Stimulated activated CD4-positive, alpha-beta T cell treated with anti-CD3 and anti-CD28 coated beads, Interleukin-1b, Interleukin-23, amount 100 ng/mL, for 1 hour (primary cell): Measurements from ENCODE around the gene C4orf54.

Experiments used
- DNase-seq, 2 donors: peaks; one replicate each; pipeline ENCODE4 v3.0.0-alpha.2; 2020; ENCODE audit warnings: low read depth in 2 of 2

Gene C4orf54

GRCh38 chr4:99657798-99658197, at the start of gene C4orf54:
C4orf54 (minus strand) TSS chr4:99657828; CDS start chr4:99654648, 3,180 bp downstream.
- no peak for DNase-seq

GRCh38 chr4:99705891-99706290, 48.3 kb upstream of the C4orf54 start:
- no peak for DNase-seq

DNA sequence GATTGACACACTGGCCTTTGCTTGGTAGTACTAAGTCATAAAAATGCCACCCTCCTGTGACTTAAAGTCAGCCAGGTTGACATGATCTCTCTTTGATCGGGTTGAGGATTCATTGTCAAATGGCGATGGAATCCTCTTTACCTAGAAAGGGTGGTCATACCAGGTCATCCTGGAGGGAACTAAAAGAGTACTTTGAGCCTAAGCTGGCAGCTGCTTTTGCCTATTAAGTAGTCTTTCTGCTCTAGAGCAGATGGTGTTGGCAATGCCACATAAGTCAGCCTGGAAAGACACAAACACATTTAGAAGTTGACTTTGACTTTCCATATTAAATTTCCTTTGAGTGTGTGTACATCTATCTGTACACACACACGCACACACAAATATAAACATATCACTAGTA, 39.2 kb upstream of the C4orf54 start:
- no peak for DNase-seq

DNA sequence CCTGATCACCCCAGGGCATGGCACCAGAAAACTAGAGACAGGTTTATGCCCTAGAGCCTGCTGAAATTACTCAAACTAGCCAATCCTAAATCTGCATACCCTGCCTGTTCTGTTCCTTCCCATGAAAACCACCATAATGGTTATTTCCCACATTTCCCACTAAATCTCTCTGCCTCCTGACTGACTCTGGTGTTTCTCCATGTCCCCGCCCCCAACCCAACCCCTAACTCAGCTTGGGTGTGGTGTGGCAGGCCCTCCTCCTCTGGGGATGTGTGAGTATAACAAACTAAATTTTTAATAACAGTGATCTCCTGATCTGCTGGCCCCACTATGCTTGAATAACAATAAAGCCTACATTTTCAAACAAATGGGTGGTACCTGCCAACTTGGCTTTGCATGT, 35.5 kb upstream of the C4orf54 start:
- no peak for DNase-seq

- DNase-seq = no peak
Observed at GRCh38 chr4:99690990-99691389, 33.4 kb upstream of the C4orf54 start.

- no peak for DNase-seq
Observed at GRCh38 chr4:99690472-99690871, 32.8 kb upstream of the C4orf54 start.

DNA sequence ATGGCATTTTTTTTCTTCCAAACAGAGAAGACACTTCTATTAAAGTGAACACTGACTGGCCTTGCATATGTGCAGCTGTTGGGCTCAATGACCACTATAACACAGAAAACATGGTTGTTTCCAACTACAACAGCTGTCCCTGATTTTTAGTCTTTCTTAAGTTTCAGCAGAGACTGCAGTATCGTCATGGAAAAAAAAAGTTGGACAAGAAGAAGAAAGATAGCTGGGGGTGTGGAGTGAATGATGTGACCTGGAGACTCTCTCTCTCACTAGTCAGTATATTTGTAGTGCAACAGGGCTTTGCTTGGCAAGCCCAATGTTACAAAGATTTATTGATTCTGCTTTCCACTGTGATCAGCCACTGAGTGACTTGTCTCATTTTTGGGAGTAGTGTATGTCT, 29.5 kb upstream of the C4orf54 start:
- DNase-seq = no peak

- DNase-seq = no peak
Observed at GRCh38 chr4:99685234-99685633, 27.6 kb upstream of the C4orf54 start.

- no peak for DNase-seq
Observed at GRCh38 chr4:99683895-99684294, 26.3 kb upstream of the C4orf54 start.

DNA sequence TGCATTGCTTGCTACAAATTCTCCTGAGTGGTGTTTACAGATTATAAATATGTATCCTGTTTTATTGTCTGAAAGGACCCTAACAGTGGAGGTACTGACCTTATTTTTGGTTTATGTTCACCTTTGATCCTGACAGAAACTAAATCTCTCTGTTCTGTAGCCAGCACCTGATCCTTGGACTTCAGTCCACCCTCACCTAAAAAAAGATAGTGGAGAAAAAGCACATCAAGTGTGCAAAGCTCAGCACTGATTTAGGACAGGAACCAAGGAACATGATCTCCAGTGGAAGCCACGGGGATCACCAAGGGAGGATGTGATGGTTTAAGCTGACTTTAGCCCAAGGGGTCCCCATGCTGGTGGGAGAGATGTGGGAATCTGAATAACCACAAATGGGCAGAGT, 22.3 kb upstream of the C4orf54 start:
- DNase-seq = no peak

GRCh38 chr4:99679204-99679603, 21.6 kb upstream of the C4orf54 start:
- DNase-seq = no peak

DNA sequence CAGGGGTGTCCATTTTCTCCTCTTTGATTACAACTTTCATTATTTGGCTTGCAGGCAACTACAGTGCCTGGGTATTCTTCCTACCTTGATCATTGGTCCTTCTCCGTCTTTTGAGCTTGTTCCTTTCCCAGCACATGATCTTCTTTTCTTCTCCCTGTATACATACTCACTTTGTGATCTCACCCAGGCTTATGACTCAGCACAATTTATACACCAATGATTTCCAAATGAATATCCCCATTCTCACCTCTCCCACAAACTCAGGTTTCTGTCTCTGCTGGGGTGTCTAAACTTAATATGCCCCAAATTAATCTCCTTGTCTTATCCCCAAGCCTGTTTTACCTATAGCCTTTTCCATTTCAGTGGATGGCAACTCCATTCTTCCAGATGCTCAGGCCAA, 19.5 kb upstream of the C4orf54 start:
- no peak for DNase-seq

DNA sequence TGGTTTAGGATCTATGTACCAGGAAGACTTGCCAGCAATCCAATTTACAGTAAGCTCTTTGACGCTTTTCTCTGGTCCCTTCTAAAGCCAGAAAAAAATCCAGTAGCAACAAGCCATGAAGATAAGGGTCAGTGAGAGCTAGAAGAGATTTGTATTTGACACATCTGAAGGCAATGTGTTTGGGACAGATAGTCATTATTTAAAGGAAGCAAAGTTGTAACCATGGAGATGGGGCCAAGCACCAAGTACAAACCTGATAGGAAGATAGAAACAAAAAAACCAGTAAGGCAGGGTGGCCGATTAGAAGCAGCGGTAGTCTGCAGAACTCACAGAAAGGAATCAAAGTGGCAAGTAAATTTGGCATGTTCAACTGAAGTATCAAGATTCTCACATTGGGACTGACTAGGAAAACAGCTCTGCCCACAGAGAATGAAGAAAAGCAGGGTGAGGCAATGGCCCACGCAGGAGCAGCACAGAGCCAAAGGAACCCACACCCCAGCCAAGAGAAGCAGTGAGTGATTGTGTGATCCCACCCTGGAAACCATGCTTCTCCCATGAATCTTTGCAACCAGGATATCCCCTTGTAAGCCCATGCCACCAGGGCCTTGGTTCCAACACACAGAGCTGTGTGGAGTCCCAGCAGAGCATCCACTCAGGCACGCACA, 12.9 kb upstream of the C4orf54 start:
- no peak for DNase-seq

DNA sequence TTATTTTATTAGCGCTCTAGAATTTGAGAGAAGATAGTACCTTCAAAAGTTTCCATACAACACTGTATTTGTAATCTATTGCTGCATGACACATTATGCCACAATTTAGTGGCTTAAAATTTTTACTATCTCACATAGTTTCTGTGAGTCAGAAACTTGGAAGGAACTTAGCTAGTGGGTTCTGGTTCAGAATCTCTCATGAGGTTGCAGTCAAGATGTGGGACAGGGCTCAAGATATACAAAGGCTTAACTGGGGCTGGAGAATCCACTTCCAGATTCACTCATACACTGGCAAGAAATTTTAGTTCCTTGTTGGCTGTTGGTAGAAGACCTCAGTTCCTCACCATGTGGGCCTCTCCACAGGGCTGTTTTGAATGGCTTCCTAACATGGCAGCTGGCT, 11.5 kb upstream of the C4orf54 start:
- no peak for DNase-seq

GRCh38 chr4:99668472-99668871, 10.8 kb upstream of the C4orf54 start:
- DNase-seq = no peak

GRCh38 chr4:99665983-99666382, 8.4 kb upstream of the C4orf54 start:
- no peak for DNase-seq

GRCh38 chr4:99664716-99665115, 7.1 kb upstream of the C4orf54 start:
- DNase-seq = no peak

DNA sequence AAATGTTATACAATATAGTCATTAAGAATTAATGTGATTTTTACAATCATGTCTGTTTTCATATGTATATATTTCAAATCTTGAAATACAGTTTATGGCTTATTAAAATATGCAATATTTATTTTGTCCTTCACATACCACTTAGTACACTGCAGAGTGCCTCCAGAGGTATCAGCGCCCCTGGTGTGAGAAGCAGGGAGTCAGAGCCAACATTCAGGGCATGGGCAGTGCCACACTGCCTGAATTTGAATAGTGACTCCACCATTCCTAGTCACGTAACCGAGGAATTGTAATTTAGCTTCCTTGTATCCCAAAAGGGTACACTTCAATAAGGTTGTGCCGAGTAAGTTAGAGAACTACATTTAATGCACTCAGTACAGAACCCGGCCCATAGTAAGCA, 4.3 kb upstream of the C4orf54 start:
- DNase-seq = no peak

- DNase-seq = no peak
Observed at GRCh38 chr4:99658666-99659065, 1.0 kb upstream of the C4orf54 start.

DNA sequence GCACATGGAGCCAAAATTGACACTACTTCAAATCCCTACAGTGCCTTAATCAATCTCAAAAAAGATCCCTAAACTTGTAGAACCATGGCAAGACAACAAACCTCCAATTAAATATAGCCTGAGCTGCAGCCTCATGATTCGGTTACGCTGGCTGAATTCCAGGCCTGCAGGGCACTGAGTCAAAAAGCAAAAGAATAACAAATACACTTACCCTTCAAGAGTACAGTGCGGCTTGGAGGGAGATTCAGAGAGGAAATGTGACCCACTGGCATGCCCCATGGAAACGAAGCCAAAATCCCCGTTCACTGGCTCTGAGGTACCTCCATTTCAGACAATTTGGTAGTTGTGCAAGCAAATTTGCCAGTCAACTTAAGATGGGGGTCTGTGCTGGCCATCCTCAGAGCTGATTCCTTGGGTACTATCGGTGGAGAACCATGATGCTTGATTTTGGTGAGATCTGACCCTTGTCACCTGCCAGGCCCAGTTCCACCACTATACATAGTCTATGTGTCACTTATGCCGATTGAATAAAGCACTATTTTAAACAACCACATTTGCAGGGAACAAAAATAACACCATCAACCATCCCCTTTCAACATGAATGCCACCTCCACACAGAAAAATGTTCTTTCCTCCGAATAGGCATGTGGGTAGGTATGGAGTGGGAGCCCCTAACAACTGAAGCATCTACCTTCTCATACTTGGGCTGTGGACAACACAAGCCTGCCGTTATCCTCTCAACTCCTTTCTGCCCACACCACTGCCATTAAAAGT, 2.1 kb downstream of the C4orf54 start:
- DNase-seq = no peak

GRCh38 chr4:99654361-99654761, 3.3 kb downstream of the C4orf54 start:
- DNase-seq = no peak

GRCh38 chr4:99653916-99654315, 3.7 kb downstream of the C4orf54 start:
- DNase-seq = no peak

- no peak for DNase-seq
Observed at GRCh38 chr4:99652596-99653436, 4.8 kb downstream of the C4orf54 start.
